Common myeloid progenitor, CD34-positive (primary cell): Measurements from ENCODE around the gene NLGN2.
A peak's percentile ranks its signal among the peaks of the same experiment; 100 is the strongest.

Experiments used
- CTCF ChIA-PET: fragments of 350-600 bp; sonication (Branson Sonifier 250); formaldehyde crosslinking; loops from one replicate; lab custom pipeline; 2021; ENCODE audit warnings: antibody characterized with exemption; lab: Charles Lee
- POLR2A ChIA-PET: fragments of 350-600 bp; sonication (Branson Sonifier 250); formaldehyde crosslinking; loops from one replicate; lab custom pipeline; 2021; ENCODE audit warnings: antibody characterized with exemption; lab: Charles Lee
- DNase-seq, 3 donors: peaks; one replicate each; pipeline versions ENCODE4 v3.0.0 to v3.0.0-alpha.2; 2013
- H3K27ac ChIP-seq, 2 experiments: 1 replicate in 1 of 2; 2 replicates in 1 of 2; pipeline ENCODE4 v1.7.0; 2013; ENCODE audit warnings: inconsistent platforms in 2 of 2, low read length in 2 of 2, mild to moderate bottlenecking in 2 of 2, low read depth in 1 of 2, moderate library complexity in 1 of 2; ENCODE audit not compliant: severe bottlenecking in 2 of 2, insufficient read depth in 1 of 2, poor library complexity in 1 of 2
- H3K27me3 ChIP-seq, 5 experiments: replicated peaks in 2 of 5; 1 replicate in 3 of 5; 2 replicates in 2 of 5; pipeline versions ENCODE4 v1.6.1 to v1.7.0; 2013; ENCODE audit warnings: low read length in 4 of 5, mild to moderate bottlenecking in 2 of 5, moderate library complexity in 2 of 5, inconsistent platforms in 1 of 5; ENCODE audit not compliant: insufficient read depth in 5 of 5, control insufficient read depth in 4 of 5
- H3K36me3 ChIP-seq, 4 experiments: 1 replicate in 2 of 4; 2 replicates in 2 of 4; pipeline versions ENCODE4 v1.6.1 to v1.7.0; 2013; ENCODE audit warnings: low read length in 3 of 4, control low read depth in 1 of 4, mild to moderate bottlenecking in 1 of 4; ENCODE audit not compliant: control insufficient read depth in 4 of 4, insufficient read depth in 4 of 4
- H3K4me1 ChIP-seq, 4 experiments: 1 replicate in 3 of 4; 2 replicates in 1 of 4; pipeline versions ENCODE4 v1.6.1 to v1.7.1; 2013; ENCODE audit warnings: low read length in 3 of 4, mild to moderate bottlenecking in 3 of 4, control low read depth in 1 of 4, inconsistent platforms in 1 of 4, moderate library complexity in 1 of 4; ENCODE audit not compliant: control insufficient read depth in 4 of 4, insufficient read depth in 4 of 4; ENCODE audit errors: control extremely low read depth in 1 of 4
- H3K4me3 ChIP-seq, 7 experiments: 1 replicate in 4 of 7; 2 replicates in 3 of 7; pipeline versions ENCODE4 v1.5.1 to v1.7.0; 2013; ENCODE audit warnings: mild to moderate bottlenecking in 7 of 7, low read length in 6 of 7, moderate library complexity in 6 of 7, inconsistent platforms in 2 of 7, low read depth in 2 of 7, control low read depth in 1 of 7; ENCODE audit not compliant: insufficient read depth in 4 of 7, control insufficient read depth in 1 of 7; ENCODE audit errors: extremely low read depth in 1 of 7
- H3K9me3 ChIP-seq, 5 experiments: 1 replicate in 4 of 5; 2 replicates in 1 of 5; pipeline versions ENCODE4 v1.6.1 to v1.7.1; 2013; ENCODE audit warnings: low read length in 4 of 5, mild to moderate bottlenecking in 2 of 5, inconsistent platforms in 1 of 5, low read depth in 1 of 5, moderate library complexity in 1 of 5; ENCODE audit not compliant: control insufficient read depth in 4 of 5, insufficient read depth in 2 of 5; ENCODE audit errors: control extremely low read depth in 1 of 5
- WGBS: methylation state at CpG from one replicate; pipeline ENCODE4 v1.1.5; 2013; ENCODE audit not compliant: insufficient coverage; 5-methylcytosine and 5-hydroxymethylcytosine counted together

Gene NLGN2

DNA sequence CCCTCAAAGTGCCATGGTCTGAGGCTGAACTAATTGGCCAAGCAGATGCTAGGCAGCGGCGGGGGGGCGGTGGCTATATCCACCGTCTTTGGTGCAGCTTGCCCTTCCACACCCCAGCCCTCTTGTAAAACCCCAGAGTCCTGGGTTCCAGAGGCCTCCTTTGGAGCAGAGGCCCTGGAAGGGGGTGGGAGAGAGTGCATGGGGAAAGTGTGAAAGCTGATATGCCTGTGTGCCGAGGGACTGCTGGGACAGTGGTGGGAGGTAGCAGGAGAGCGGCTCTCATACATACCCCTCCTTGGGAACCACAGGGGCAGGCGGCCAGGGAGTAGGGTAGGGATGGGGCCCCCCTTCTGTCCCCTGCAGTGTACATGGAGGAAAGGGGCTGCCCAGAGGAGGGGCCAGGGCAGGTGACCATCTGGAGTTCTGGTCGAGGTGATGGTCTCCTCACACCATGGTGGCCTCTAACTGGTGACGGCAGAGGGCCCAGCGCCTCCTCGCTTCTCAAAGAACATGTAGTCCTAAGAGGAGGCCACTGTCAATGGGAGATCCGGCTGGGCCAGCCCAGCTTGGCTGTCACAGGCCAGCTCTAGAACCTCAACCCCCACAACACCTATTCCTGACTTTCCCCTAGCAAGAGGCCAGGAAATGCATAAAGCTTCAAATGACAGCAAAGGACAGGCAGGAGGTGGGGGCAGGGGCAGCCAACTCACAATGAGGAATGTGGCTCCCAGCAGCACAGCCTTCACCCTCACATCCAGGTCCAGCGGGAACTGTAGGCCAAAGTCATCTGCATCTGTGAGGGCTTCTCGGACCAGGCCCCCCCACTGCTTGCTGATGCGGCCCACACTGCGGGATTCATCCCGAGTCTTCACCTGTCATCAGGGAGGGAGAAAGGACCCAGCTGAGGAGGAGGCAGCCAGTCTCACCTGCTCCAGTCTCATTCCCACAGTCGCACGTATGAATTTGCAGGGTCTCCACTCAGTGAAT is 17.4 kb upstream of the NLGN2 start:
- WGBS = 94% methylated on average over 9 of the region's 19 CpGs
- Histone ChIP-seq H3K4me1 (peaks cover 0 to 19% (median 15%) of the 10 kb centered on the region in 4 experiments), H3K36me3 (peaks cover 0 to 20% (median 7%) of the 10 kb centered on the region in 4 experiments), H3K4me3 (no peak overlapping the region), H3K27me3 (no peaks in the 10 kb centered on the region), H3K9me3 (no peaks in the 10 kb centered on the region), H3K27ac (no peak overlapping the region)
- CTCF ChIA-PET = no interaction called here
- POLR2A ChIA-PET = no interaction called here
- DNase-seq = no peak

DNA sequence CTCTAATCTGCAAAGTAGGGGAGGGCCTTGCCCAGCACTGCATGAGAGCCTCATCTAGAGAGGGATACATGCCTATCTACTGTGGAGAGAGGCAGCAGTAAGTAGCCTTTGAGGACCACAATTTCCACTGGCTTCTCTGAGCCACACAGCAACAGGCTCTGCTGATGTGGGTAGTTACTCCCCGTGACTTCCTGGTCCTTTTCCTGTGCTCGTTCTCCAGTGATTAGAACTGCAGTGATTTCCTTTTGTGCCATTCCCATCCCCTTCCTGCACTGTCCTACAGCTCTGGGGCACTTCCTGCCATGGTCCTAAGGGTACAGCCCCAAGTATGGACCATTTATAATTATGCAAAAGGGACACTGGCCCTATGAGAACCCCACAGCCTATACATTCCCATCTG is 16.3 kb upstream of the NLGN2 start:
- Histone ChIP-seq H3K4me1 (peaks cover 0 to 19% (median 15%) of the 10 kb centered on the region in 4 experiments), H3K4me3 (no peak overlapping the region), H3K27me3 (no peaks in the 10 kb centered on the region), H3K27ac (no peak overlapping the region), H3K9me3 (no peaks in the 10 kb centered on the region), H3K36me3 (peaks cover 0 to 20% (median 7%) of the 10 kb centered on the region in 4 experiments)
- 44% methylated on average over 2 of the region's 2 CpGs for WGBS
- ChIA-PET POLR2A (no interaction called here), CTCF (interaction anchor here (1.7 kb wide), 1 partner anchor 22 kb away, joined by 7 read pairs; no protein-coding TSS in a partner anchor)
- DNase-seq = no peak

DNA sequence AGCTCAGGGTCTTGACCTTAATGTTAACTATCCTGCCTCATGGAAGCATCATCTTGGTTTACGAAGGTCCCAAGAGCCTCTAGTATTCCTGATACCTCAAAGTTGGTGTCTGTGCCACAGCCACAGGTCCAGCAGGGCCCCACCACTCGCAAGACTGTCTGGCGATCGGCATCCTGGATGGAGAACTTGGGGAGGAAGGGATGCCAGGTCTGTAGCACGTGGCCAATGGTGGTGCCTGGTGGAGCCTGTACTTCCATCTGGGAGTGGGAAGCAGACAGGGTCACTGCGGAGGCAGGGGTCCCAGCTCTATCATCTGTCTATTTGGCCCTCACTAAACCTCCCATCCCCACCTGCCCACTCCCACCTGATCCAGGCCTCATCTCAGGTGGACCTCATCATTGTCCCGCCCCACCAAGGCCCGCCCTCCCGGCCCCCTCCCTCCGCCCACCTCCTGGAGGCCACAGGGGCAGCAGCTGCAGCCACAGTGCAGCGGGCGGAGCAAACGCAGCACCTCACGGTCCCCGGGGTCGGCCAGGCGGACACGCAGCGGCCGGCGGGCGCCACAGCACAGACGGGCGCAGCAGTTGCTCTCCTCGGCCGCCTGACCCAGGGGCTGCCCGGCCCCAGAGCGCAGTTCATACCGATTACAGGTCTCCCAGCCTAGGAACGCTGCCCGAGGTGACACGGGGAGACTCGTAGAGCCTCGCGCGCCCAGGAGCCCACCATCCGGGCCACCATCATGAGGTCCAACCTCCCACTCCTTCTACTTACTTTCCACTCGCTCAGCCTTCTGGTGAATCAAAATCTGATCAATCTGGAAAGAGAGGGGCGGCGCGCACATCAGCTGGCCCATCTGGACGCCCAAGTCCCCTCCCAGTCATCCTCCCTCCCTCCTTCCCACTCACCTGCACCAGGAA is 14.7 kb upstream of the NLGN2 start:
- H3K36me3 ChIP-seq = peaks cover 0 to 20% (median 6%) of the 10 kb centered on the region in 4 experiments
- DNase-seq = no peak
- no peaks in the 10 kb centered on the region for H3K9me3 ChIP-seq
- H3K27ac ChIP-seq = no peak overlapping the region
- H3K27me3 ChIP-seq = no peaks in the 10 kb centered on the region
- H3K4me3 ChIP-seq = peak overlapping the region in 4 of 7 experiments; percentile 72 to 87 (median 79)
- ChIA-PET POLR2A (interaction anchor here (0.5 to 1.2 kb wide), 2 partner anchors 92 to 112 kb away, joined by 3 to 4 read pairs; partner anchors contain the start of gene POLR2A), CTCF (interaction anchor here (0.5 to 1.9 kb wide), 9 partner anchors 10 to 161 kb away, joined by 3 to 8 read pairs (median 3); partner anchors contain the start of genes TMEM256, TMEM95 and TNK1)
- WGBS = 92% methylated on average over 31 of the region's 42 CpGs
- H3K4me1 ChIP-seq = peaks cover 0 to 19% (median 15%) of the 10 kb centered on the region in 4 experiments

- DNase-seq = peak; percentile 23 to 70 (median 67)
- peaks cover 0 to 16% (median 5%) of the 10 kb centered on the region in 4 experiments for H3K36me3 ChIP-seq
- H3K27ac ChIP-seq = peak overlapping the region in 1 of 2 experiments; percentile 73
- H3K4me1 ChIP-seq = peaks cover 0 to 19% (median 15%) of the 10 kb centered on the region in 4 experiments
- CTCF ChIA-PET = interaction anchor here (0.7 to 1.9 kb wide), 6 partner anchors 9 to 43 kb away, joined by 3 to 8 read pairs (median 4); partner anchors contain the start of genes TMEM256, TMEM95 and TNK1
- no peaks in the 10 kb centered on the region for H3K27me3 ChIP-seq
- peak overlapping the region; percentile 58 to 87 (median 72) for H3K4me3 ChIP-seq
- POLR2A ChIA-PET = interaction anchor here (0.6 to 1.2 kb wide), 2 partner anchors 17 to 91 kb away, joined by 4 read pairs; partner anchors contain the start of gene POLR2A
- 5% methylated on average over 36 of the region's 48 CpGs for WGBS
- H3K9me3 ChIP-seq = no peaks in the 10 kb centered on the region
These were observed 13.8 kb upstream of the NLGN2 start for GRCh38 chr17:7393613-7394451.

DNA sequence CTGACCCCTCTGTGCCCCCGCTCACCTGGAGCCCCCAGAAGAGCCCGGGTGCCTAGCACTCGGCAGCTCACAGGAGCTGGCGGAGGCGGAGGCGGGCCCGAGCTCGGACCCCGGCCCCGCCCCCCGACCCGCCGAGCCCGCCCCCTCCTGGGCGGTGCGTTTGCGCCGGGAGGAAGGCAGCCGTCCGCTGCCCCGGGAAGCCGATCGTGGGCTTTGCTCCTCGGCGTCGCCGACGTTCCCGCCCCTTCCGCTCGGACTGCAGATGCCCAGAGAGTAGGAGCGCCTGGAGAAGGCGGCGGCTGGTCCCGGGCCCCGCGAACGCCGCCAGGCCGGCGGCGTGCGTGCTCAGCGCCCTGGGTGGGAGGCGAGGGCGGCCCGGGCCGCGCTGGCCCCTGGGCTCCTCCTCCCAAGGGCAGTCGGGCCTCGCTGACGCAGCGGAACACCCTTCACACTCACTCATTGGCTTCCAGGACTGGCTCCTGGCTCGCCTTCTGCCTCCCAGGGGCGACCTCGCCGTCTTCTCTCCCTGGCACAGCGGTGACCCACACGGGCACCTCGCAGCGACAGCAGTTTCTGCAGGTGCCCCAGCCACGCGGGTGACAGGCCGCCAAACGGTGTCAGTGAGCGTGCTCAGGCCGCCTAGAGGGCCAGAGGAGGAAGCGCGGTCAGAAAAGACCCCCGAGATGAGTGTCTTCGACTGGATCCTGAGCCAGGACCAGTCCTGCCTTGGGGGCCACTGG is 13.0 kb upstream of the NLGN2 start, which contains the start of gene PLSCR3:
Gene PLSCR3 (minus strand): TSS at position 74 of the 740 bp plus-strand sequence. CDS start 415 bp downstream, outside the sequence.
- ChIA-PET POLR2A (interaction anchor here (0.6 to 1.2 kb wide), 2 partner anchors 17 to 90 kb away, joined by 4 read pairs; partner anchors contain the start of gene POLR2A), CTCF (interaction anchor here (1.0 to 1.9 kb wide), 5 partner anchors 9 to 42 kb away, joined by 3 to 8 read pairs (median 5); partner anchors contain the start of genes TMEM256, TMEM95 and TNK1)
- H3K9me3 ChIP-seq = no peaks in the 10 kb centered on the region
- DNase-seq = peak; percentile 64 to 83 (median 78)
- H3K36me3 ChIP-seq = peaks cover 0 to 10% (median 2%) of the 10 kb centered on the region in 4 experiments
- WGBS = 0% methylated on average over 55 of the region's 71 CpGs
- H3K4me1 ChIP-seq = peaks cover 0 to 19% (median 15%) of the 10 kb centered on the region in 4 experiments
- H3K27ac ChIP-seq = peak within 1 kb of the TSS in 1 of 2 experiments; percentile 73
- no peaks in the 10 kb centered on the region for H3K27me3 ChIP-seq
- peak within 1 kb of the TSS; percentile 58 to 87 (median 72) for H3K4me3 ChIP-seq
